ENCODE results near the gene PLGRKT.

DNA sequence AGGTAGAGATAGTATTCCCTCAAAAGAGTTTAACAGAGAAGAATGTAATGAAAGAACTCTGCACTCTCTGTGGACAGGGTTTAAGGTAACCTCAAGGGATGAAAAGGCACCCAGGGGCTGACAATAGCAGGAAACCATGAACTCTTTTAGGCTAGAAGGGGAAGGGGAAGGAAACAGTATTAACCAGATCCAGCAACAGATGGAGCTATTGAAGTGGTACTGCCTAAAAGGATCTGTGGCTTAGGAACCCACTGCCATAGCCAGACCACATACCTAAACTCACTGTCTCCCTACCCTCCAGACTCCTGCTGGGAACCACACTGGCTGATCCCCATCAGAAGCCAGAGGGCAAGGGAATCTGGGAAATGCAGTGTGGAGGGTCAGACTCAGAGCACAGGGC, 35.5 kb downstream of the PLGRKT start:
- no peak for TF ChIP-seq POLR2A (IDR thresholded peaks at IDR 0.05)
- TF ChIP-seq, protein P1, sequence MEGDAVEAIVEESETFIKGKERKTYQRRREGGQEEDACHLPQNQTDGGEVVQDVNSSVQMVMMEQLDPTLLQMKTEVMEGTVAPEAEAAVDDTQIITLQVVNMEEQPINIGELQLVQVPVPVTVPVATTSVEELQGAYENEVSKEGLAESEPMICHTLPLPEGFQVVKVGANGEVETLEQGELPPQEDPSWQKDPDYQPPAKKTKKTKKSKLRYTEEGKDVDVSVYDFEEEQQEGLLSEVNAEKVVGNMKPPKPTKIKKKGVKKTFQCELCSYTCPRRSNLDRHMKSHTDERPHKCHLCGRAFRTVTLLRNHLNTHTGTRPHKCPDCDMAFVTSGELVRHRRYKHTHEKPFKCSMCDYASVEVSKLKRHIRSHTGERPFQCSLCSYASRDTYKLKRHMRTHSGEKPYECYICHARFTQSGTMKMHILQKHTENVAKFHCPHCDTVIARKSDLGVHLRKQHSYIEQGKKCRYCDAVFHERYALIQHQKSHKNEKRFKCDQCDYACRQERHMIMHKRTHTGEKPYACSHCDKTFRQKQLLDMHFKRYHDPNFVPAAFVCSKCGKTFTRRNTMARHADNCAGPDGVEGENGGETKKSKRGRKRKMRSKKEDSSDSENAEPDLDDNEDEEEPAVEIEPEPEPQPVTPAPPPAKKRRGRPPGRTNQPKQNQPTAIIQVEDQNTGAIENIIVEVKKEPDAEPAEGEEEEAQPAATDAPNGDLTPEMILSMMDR (IDR thresholded peaks at IDR 0.05), result no peak
